HepG2 (cell line): ENCODE measurements around the gene EMC8. TPM values are rescaled to one million over a fixed set of nuclear protein-coding genes. Genes with fewer than 3 reads are reported as not detected.

Source experiments
- ATAC-seq: fragments of 200-7000 bp; cut with Tn5 transposase; 3 replicates; pipeline ENCODE4 v1.9.1; 2020; ENCODE audit warnings: mild to moderate bottlenecking, moderate library complexity
- BruUV-seq: library from RNA; stranded (reverse); fragments of 400-500 nt; replicated peaks from 2 replicates; lab custom pipeline; 2021; lab: Mats Ljungman, UMichigan
- CTCF ChIA-PET: fragments of 300-600 bp; formaldehyde crosslinking; extraction: SDS; loops from one replicate; lab custom pipeline; 2021; ENCODE audit warnings: low total read pairs, inconsistent platforms, low intra/inter-chr PET ratio; lab: Yijun Ruan, JAX
- POLR2A ChIA-PET: fragments of 350-600 bp; sonication (Branson Sonifier 250); formaldehyde crosslinking; loops from one replicate; lab custom pipeline; 2020; ENCODE audit warnings: antibody characterized with exemption, inconsistent platforms; lab: Yijun Ruan, JAX
- DNase-seq: peaks from one replicate; pipeline ENCODE4 v3.0.0-alpha.2; 2015; ENCODE audit warnings: low spot score
- FAIRE-seq: peaks from 3 replicates; lab custom pipeline; 2011; peaks lifted over from hg19 to GRCh38; lab: Jason Lieb, UNC
- H2AFZ ChIP-seq: one replicate; pipeline ENCODE4 v1.6.1; 2011; ENCODE audit warnings: low read length, inconsistent platforms
- H3K27ac ChIP-seq: fragments of 300-600 bp; 3 replicates; pipeline ENCODE4 v1.8.0; 2011; ENCODE audit warnings: mixed run types, mild to moderate bottlenecking, mixed read lengths, low read length, inconsistent platforms; ENCODE audit not compliant: insufficient read depth; ENCODE audit errors: extremely low read length
- H3K27me3 ChIP-seq, 2 experiments: fragments of 200-600 bp in 1 of 2; 2 replicates in 1 of 2; 3 replicates in 1 of 2; pipeline versions ENCODE4 v1.6.0 to v1.8.0; 2011; ENCODE audit warnings: low read length in 2 of 2, mild to moderate bottlenecking in 2 of 2, moderate library complexity in 2 of 2, inconsistent platforms in 1 of 2; ENCODE audit not compliant: insufficient read depth in 2 of 2, control insufficient read depth in 1 of 2
- H3K36me3 ChIP-seq, 2 experiments: fragments of 200-600 bp in 1 of 2; replicated peaks in 1 of 2; 2 replicates in 1 of 2; 3 replicates in 1 of 2; pipeline versions ENCODE4 v1.5.1 to v1.8.0; 2011; ENCODE audit warnings: low read length in 2 of 2, inconsistent platforms in 1 of 2; ENCODE audit not compliant: insufficient read depth in 2 of 2, control insufficient read depth in 1 of 2
- H3K4me1 ChIP-seq: 2 replicates; pipeline ENCODE4 v1.5.1; 2012; ENCODE audit warnings: low read length, inconsistent platforms; ENCODE audit not compliant: insufficient read depth
- H3K4me2 ChIP-seq: 2 replicates; pipeline ENCODE4 v1.6.0; 2011; ENCODE audit warnings: low read depth, low read length, inconsistent platforms
- H3K4me3 ChIP-seq, 3 experiments: fragments of 200-600 bp in 1 of 3; sonication (generic), shearing (Covaris generic) in 1 of 3; replicated peaks in 1 of 3; 2 replicates each; pipeline ENCODE4 v1.5.1; 2011 to 2016; ENCODE audit warnings: low read length in 3 of 3, inconsistent platforms in 2 of 3, low read depth in 2 of 3, mild to moderate bottlenecking in 2 of 3, control low read depth in 1 of 3, mixed read lengths in 1 of 3; ENCODE audit not compliant: insufficient read depth in 1 of 3
- H3K79me2 ChIP-seq: one replicate; pipeline ENCODE4 v1.6.1; 2011; ENCODE audit warnings: low read length, inconsistent platforms; ENCODE audit not compliant: insufficient read depth
- H3K9ac ChIP-seq: 2 replicates; pipeline ENCODE4 v1.6.0; 2011; ENCODE audit warnings: mild to moderate bottlenecking, low read depth, low read length, inconsistent platforms; ENCODE audit not compliant: insufficient read depth
- H3K9me3 ChIP-seq: 2 replicates; pipeline ENCODE4 v1.5.1; 2012; ENCODE audit warnings: mild to moderate bottlenecking, low read length
- H4K20me1 ChIP-seq: 2 replicates; pipeline ENCODE4 v1.6.0; 2011; ENCODE audit warnings: inconsistent platforms, mild to moderate bottlenecking, low read length, moderate library complexity; ENCODE audit not compliant: insufficient read depth
- CC2D1A ChIP-seq: sonication (generic); formaldehyde crosslinking; IDR thresholded peaks from 2 replicates; pipeline ENCODE4 v1.8.1; 2023; ENCODE audit warnings: mild to moderate bottlenecking, missing genetic modification reagents
- MBNL3 ChIP-seq: fragments of 250-450 bp; sonication (Bioruptor Pico); conservative IDR thresholded peaks from 2 replicates; pipeline ENCODE4 v1.8.0; 2022; ENCODE audit warnings: mild to moderate bottlenecking, inconsistent platforms
- NFYC ChIP-seq: IDR thresholded peaks from 2 replicates; pipeline ENCODE4 v1.6.1; 2016; ENCODE audit warnings: missing genetic modification reagents, missing compliant biosample characterization
- POLR2AphosphoS5 ChIP-seq: IDR thresholded peaks from 2 replicates; pipeline ENCODE4 v1.6.1; 2012; ENCODE audit warnings: low read depth, low read length
- RCOR2 ChIP-seq: IDR thresholded peaks from 2 replicates; pipeline ENCODE4 v1.6.1; 2016; ENCODE audit warnings: missing biosample characterization, missing genetic modification reagents
- STAG1 ChIP-seq: sonication (generic); formaldehyde crosslinking; IDR thresholded peaks from 2 replicates; pipeline ENCODE4 v1.4.0; 2020; ENCODE audit warnings: missing genetic modification reagents
- TOE1 ChIP-seq: sonication (generic); formaldehyde crosslinking; IDR thresholded peaks from 2 replicates; pipeline ENCODE4 v1.4.0; 2020; ENCODE audit warnings: mild to moderate bottlenecking, missing genetic modification reagents
- ZBTB37 ChIP-seq: sonication (generic); formaldehyde crosslinking; IDR thresholded peaks from 2 replicates; pipeline ENCODE4 v1.4.0; 2020; ENCODE audit warnings: mild to moderate bottlenecking, missing genetic modification reagents
- ZNF558 ChIP-seq: sonication (generic); formaldehyde crosslinking; IDR thresholded peaks from 2 replicates; pipeline ENCODE4 v1.9.0; 2022; ENCODE audit warnings: mild to moderate bottlenecking, missing genetic modification reagents, borderline replicate concordance
- ZNF878 ChIP-seq: sonication (generic); formaldehyde crosslinking; IDR thresholded peaks from 2 replicates; pipeline ENCODE4 v1.8.1; 2023; ENCODE audit warnings: mild to moderate bottlenecking, missing genetic modification reagents, moderate library complexity
- WGBS: methylation state at CpG from one replicate; pipeline ENCODE4 v1.1.6; 2017; ENCODE audit warnings: low lambda C conversion rate; 5-methylcytosine and 5-hydroxymethylcytosine counted together
- in situ Hi-C: cut with HindIII; loops from 2 replicates; pipeline ENCODE4 v1.10.0; 2017; ENCODE audit warnings: low pct_unique_long_range_greater_than_20kb; ENCODE audit not compliant: extremely low pct_ligation_motif_present
- intact Hi-C: fragments of 100-400 bp; cut with micrococcal nuclease; formaldehyde crosslinking; loops from one replicate; pipeline ENCODE4 v1.10.0; 2022; ENCODE audit not compliant: unreplicated experiment
- polyA plus RNA-seq, 8 experiments: library from polyadenylated mRNA; depleted of rRNA in 3 of 8; stranded (reverse) in 7 of 8; unstranded in 1 of 8; fragments of >200 nt; fragmentation: Illumina TruSeq in 4 of 8; extraction: Trizol in 4 of 8; gene quantifications; 2 replicates each; pipeline versions ENCODE4 v1.2.1 to v1.2.3, GENCODE V29; 2011 to 2016; ENCODE audit warnings: low read depth in 4 of 8, missing spikeins in 1 of 8, mixed read lengths in 1 of 8; ENCODE audit not compliant: insufficient read depth in 1 of 8
- total RNA-seq, 5 experiments: library from RNA; depleted of rRNA; stranded (reverse); fragments of >200 nt; fragmentation: Illumina TruSeq; extraction: Trizol; gene quantifications; 2 replicates each; pipeline ENCODE4 v1.2.3, GENCODE V29; 2016; ENCODE audit warnings: low read depth in 1 of 5
- TF ChIP-seq, protein P1 (sequence below): sonication (generic); formaldehyde crosslinking; conservative IDR thresholded peaks from 2 replicates; pipeline ENCODE4 v1.4.0; 2020; ENCODE audit warnings: missing genetic modification reagents

EMC8 gene
- total and polyA plus RNA-seq, 2 of the 13 experiments (the other 11 are each of a cell fraction or from before 2014, with no cell fraction given) = 55.0 to 76.0 TPM

DNA sequence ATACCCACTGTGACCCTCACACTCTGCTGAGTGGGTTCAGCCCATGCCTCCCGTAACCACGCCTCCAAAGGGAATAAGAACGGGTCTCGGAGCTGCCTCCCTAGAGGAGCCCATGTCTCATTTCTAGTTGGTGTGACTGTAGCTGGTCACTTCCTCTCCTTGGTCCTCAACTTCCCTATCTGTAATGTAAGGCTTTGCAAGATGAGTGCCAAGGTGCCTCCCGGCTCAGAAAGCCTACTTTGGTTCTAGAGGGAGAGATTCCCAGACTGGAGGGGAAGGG, 69.2 kb downstream of the EMC8 start:
- ChIA-PET POLR2A (no interaction called here), CTCF (no interaction called here)
- WGBS = 72% methylated on average over 5 of the region's 5 CpGs
- ATAC-seq (no peak), DNase-seq (no peak), FAIRE-seq (no peak)
- no peak overlapping the region for H3K4me2 ChIP-seq
- H4K20me1 ChIP-seq = no peaks in the 10 kb centered on the region
- peaks cover 42% of the 10 kb centered on the region for H3K4me1 ChIP-seq
- BruUV-seq = no TSS peak
- H3K36me3 ChIP-seq = no peaks in the 10 kb centered on the region
- TF ChIP-seq ZNF878 (CRISPR knock-in tag) (no peak), STAG1 (CRISPR knock-in tag) (no peak), NFYC (CRISPR knock-in tag) (no peak), POLR2AphosphoS5 (no peak), TOE1 (no peak), ZBTB37 (no peak), CC2D1A (no peak), MBNL3 (CRISPR knock-in tag) (no peak), RCOR2 (no peak), ZNF558 (CRISPR knock-in tag) (no peak)
- TF ChIP-seq, protein P1, sequence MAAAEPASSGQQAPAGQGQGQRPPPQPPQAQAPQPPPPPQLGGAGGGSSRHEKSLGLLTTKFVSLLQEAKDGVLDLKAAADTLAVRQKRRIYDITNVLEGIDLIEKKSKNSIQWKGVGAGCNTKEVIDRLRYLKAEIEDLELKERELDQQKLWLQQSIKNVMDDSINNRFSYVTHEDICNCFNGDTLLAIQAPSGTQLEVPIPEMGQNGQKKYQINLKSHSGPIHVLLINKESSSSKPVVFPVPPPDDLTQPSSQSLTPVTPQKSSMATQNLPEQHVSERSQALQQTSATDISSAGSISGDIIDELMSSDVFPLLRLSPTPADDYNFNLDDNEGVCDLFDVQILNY = no peak
- H3K79me2 ChIP-seq = no peaks in the 10 kb centered on the region
- no peak overlapping the region for H3K27ac ChIP-seq
- in situ Hi-C loops = no loop called here
- no peak overlapping the region for H3K9ac ChIP-seq
- H3K9me3 ChIP-seq = no peaks in the 10 kb centered on the region
- H3K27me3 ChIP-seq = peaks cover 2 to 4% of the 10 kb centered on the region in 2 experiments; a peak in 2 of 5 replicates
- H2AFZ ChIP-seq = no peak overlapping the region
- no peak overlapping the region for H3K4me3 ChIP-seq
- intact Hi-C loops = no loop called here
